CD4-positive, alpha-beta T cell treated with Interleukin-17A for 1 hour (primary cell): ENCODE measurements around the gene PLA2R1.
A peak's percentile ranks its signal among the peaks of the same experiment; 100 is the strongest.

Experiments used
- DNase-seq: peaks from one replicate; pipeline ENCODE4 v3.0.0-alpha.2; 2020

Gene PLA2R1

GRCh38 chr2:160062292-160063005, at the start of gene PLA2R1:
Gene PLA2R1, minus strand, starts transcription at chr2:160062615. Its CDS starts 212 bp downstream, at chr2:160062403.
- no peak for DNase-seq

GRCh38 chr2:160110674-160111239, 48.3 kb upstream of the PLA2R1 start:
- DNase-seq, result no peak

- DNase-seq, result peak; percentile 62
These were observed 47.7 kb upstream of the PLA2R1 start for GRCh38 chr2:160109939-160110673.

- no peak for DNase-seq
These were observed 46.8 kb upstream of the PLA2R1 start for GRCh38 chr2:160109243-160109642.

GRCh38 chr2:160108646-160109045, 46.2 kb upstream of the PLA2R1 start:
- no peak for DNase-seq

GRCh38 chr2:160105366-160105765, 43.0 kb upstream of the PLA2R1 start:
- no peak for DNase-seq

- DNase-seq, result no peak
These were observed 41.7 kb upstream of the PLA2R1 start for GRCh38 chr2:160104115-160104514.

- no peak for DNase-seq
These were observed 34.9 kb upstream of the PLA2R1 start for GRCh38 chr2:160097326-160097725.

- no peak for DNase-seq
These were observed 34.0 kb upstream of the PLA2R1 start for GRCh38 chr2:160096409-160096808.

- DNase-seq, result no peak
These were observed 30.0 kb upstream of the PLA2R1 start for GRCh38 chr2:160092445-160092844.

- no peak for DNase-seq
These were observed 29.0 kb upstream of the PLA2R1 start for GRCh38 chr2:160091381-160091780.

GRCh38 chr2:160087854-160088745, 25.7 kb upstream of the PLA2R1 start:
- DNase-seq, result no peak

- DNase-seq, result no peak
These were observed 23.2 kb upstream of the PLA2R1 start for GRCh38 chr2:160085662-160086061.

- no peak for DNase-seq
These were observed 15.7 kb upstream of the PLA2R1 start for GRCh38 chr2:160077912-160078810.

GRCh38 chr2:160076914-160077313, 14.5 kb upstream of the PLA2R1 start:
- no peak for DNase-seq

GRCh38 chr2:160076241-160076640, 13.8 kb upstream of the PLA2R1 start:
- no peak for DNase-seq

- no peak for DNase-seq
These were observed 12.8 kb upstream of the PLA2R1 start for GRCh38 chr2:160075171-160075570.

GRCh38 chr2:160073284-160073888, 11.0 kb upstream of the PLA2R1 start:
- no peak for DNase-seq

- DNase-seq, result no peak
These were observed 6.5 kb upstream of the PLA2R1 start for GRCh38 chr2:160068906-160069305.

GRCh38 chr2:160064916-160065315, 2.5 kb upstream of the PLA2R1 start:
- DNase-seq, result no peak

- no peak for DNase-seq
These were observed 1.6 kb upstream of the PLA2R1 start for GRCh38 chr2:160063879-160064612.
